SK-N-SH treated with all-trans-retinoic acid at 6 μM for 48 hours (cell line): Measurements from ENCODE around the gene ADAMTS2.

Experiments used
- ATAC-seq: fragments of 200-7000 bp; cut with Tn5 transposase; 3 replicates; pipeline ENCODE4 v1.9.1; 2020; ENCODE audit warnings: mild to moderate bottlenecking, moderate library complexity
- ARNTL ChIP-seq: fragments of 450-650 bp; formaldehyde crosslinking; IDR thresholded peaks from 2 replicates; pipeline ENCODE4 v1.5.0; 2020; ENCODE audit warnings: low read depth, mild to moderate bottlenecking, moderate library complexity, borderline replicate concordance
- BACH2 ChIP-seq: fragments of 250-450 bp; sonication (Bioruptor Pico); IDR thresholded peaks from 2 replicates; pipeline ENCODE4 v1.9.0; 2021; ENCODE audit warnings: mild to moderate bottlenecking, borderline replicate concordance
- CSDC2 ChIP-seq: fragments of 250-450 bp; sonication (Bioruptor Pico); IDR thresholded peaks from 2 replicates; pipeline ENCODE4 v1.5.0; 2020; ENCODE audit warnings: mild to moderate bottlenecking, moderate library complexity
- ESRRG ChIP-seq: fragments of 250-450 bp; sonication (Bioruptor Pico); IDR thresholded peaks from 2 replicates; pipeline ENCODE4 v1.6.1; 2021; ENCODE audit warnings: mild to moderate bottlenecking
- GLIS3 ChIP-seq: fragments of 250-450 bp; sonication (Bioruptor Pico); IDR thresholded peaks from 2 replicates; pipeline ENCODE4 v1.5.0; 2020; ENCODE audit warnings: mild to moderate bottlenecking, moderate library complexity
- ISL1 ChIP-seq: fragments of 250-450 bp; sonication (Bioruptor Pico); IDR thresholded peaks from 2 replicates; pipeline ENCODE4 v2.1.2; 2022; ENCODE audit warnings: mild to moderate bottlenecking, moderate library complexity
- OSR1 ChIP-seq: fragments of 250-450 bp; sonication (Bioruptor Pico); IDR thresholded peaks from 2 replicates; pipeline ENCODE4 v1.8.0; 2022; ENCODE audit warnings: moderate library complexity, mild to moderate bottlenecking, inconsistent platforms
- PPARA ChIP-seq: fragments of 250-450 bp; sonication (Bioruptor Pico); IDR thresholded peaks from 2 replicates; pipeline ENCODE4 v1.5.0; 2020; ENCODE audit warnings: mild to moderate bottlenecking, borderline replicate concordance
- TCF4 ChIP-seq: fragments of 250-450 bp; sonication (Bioruptor Pico); IDR thresholded peaks from 2 replicates; pipeline ENCODE4 v1.8.0; 2021; ENCODE audit warnings: mild to moderate bottlenecking, moderate library complexity, borderline replicate concordance
- TOX ChIP-seq: fragments of 250-450 bp; sonication (Bioruptor Pico); IDR thresholded peaks from 2 replicates; pipeline ENCODE4 v1.8.0; 2021; ENCODE audit warnings: mild to moderate bottlenecking, moderate library complexity, borderline replicate concordance
- ZC3H10 ChIP-seq: fragments of 250-450 bp; sonication (Bioruptor Pico); IDR thresholded peaks from 2 replicates; pipeline ENCODE4 v1.5.1; 2021; ENCODE audit warnings: mild to moderate bottlenecking, moderate library complexity
- ZFP3 ChIP-seq: fragments of 250-450 bp; sonication (Bioruptor Pico); IDR thresholded peaks from 2 replicates; pipeline ENCODE4 v1.5.0; 2020; ENCODE audit warnings: mild to moderate bottlenecking, moderate library complexity
- ZFP30 ChIP-seq: fragments of 450-650 bp; formaldehyde crosslinking; IDR thresholded peaks from 2 replicates; pipeline ENCODE4 v1.5.0; 2022; ENCODE audit warnings: mild to moderate bottlenecking, moderate library complexity
- ZNF565 ChIP-seq: fragments of 450-650 bp; formaldehyde crosslinking; conservative IDR thresholded peaks from 2 replicates; pipeline ENCODE4 v1.5.0; 2020; ENCODE audit warnings: low read depth, mild to moderate bottlenecking, moderate library complexity
- ZNF70 ChIP-seq: fragments of 450-650 bp; formaldehyde crosslinking; IDR thresholded peaks from 2 replicates; pipeline ENCODE4 v1.5.0; 2020; ENCODE audit warnings: mild to moderate bottlenecking, moderate library complexity
- ZNF8 ChIP-seq: fragments of 450-650 bp; formaldehyde crosslinking; IDR thresholded peaks from 2 replicates; pipeline ENCODE4 v1.5.0; 2020; ENCODE audit warnings: mild to moderate bottlenecking, moderate library complexity
- TF ChIP-seq, protein P1 (sequence below): fragments of 250-450 bp; sonication (Bioruptor Pico); IDR thresholded peaks from 2 replicates; pipeline ENCODE4 v1.5.1; 2021; ENCODE audit warnings: mild to moderate bottlenecking, moderate library complexity
- TF ChIP-seq, protein P2 (sequence below): fragments of 250-450 bp; sonication (Bioruptor Pico); IDR thresholded peaks from 2 replicates; pipeline ENCODE4 v1.8.0; 2021; ENCODE audit warnings: low read depth, mild to moderate bottlenecking, moderate library complexity, borderline replicate concordance
- TF ChIP-seq, protein P3 (sequence below): fragments of 250-450 bp; sonication (Bioruptor Pico); IDR thresholded peaks from 2 replicates; pipeline ENCODE4 v1.8.0; 2020; ENCODE audit warnings: mild to moderate bottlenecking, moderate library complexity, borderline replicate concordance
- TF ChIP-seq, protein P4 (sequence below): fragments of 250-450 bp; sonication (Bioruptor Pico); IDR thresholded peaks from 2 replicates; pipeline ENCODE4 v1.5.0; 2020; ENCODE audit warnings: mild to moderate bottlenecking, moderate library complexity

ADAMTS2 gene

DNA sequence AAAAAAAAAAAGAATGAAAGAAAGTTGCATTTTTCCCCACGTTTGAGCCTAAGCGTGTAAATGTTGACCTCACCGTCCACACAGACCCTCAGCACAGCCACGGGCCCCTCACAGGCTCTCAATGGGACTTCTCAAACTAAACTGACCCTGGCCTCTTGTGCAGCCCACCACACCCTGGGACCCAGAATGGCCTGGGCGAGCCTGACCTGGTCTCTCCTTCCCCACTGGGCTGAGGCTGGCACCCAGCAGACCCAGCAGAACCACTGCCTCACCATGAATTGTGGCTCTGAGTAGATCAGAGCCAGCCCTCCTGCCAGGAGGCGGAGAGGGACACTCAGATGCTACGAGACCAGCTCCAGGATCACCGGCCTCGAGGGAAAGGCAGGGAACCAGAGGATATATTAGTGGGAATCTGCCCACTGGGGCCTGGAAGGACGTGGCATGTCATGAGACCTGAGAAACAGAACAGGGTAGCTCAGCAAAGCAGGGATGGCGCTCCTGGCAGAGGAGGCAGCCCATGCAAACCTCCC lies 160.7 kb downstream of the ADAMTS2 start:
- no peak for TF ChIP-seq TCF4 (CRISPR knock-in tag)
- no peak for TF ChIP-seq BACH2
- TF ChIP-seq OSR1, result no peak
- TF ChIP-seq, protein P1, sequence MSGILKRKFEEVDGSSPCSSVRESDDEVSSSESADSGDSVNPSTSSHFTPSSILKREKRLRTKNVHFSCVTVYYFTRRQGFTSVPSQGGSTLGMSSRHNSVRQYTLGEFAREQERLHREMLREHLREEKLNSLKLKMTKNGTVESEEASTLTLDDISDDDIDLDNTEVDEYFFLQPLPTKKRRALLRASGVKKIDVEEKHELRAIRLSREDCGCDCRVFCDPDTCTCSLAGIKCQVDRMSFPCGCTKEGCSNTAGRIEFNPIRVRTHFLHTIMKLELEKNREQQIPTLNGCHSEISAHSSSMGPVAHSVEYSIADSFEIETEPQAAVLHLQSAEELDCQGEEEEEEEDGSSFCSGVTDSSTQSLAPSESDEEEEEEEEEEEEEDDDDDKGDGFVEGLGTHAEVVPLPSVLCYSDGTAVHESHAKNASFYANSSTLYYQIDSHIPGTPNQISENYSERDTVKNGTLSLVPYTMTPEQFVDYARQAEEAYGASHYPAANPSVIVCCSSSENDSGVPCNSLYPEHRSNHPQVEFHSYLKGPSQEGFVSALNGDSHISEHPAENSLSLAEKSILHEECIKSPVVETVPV, result no peak
- TF ChIP-seq ZNF565 (CRISPR knock-in tag), result no peak
- no peak for TF ChIP-seq TOX (CRISPR knock-in tag)
- TF ChIP-seq ZNF8 (CRISPR knock-in tag), result no peak
- TF ChIP-seq, protein P2, sequence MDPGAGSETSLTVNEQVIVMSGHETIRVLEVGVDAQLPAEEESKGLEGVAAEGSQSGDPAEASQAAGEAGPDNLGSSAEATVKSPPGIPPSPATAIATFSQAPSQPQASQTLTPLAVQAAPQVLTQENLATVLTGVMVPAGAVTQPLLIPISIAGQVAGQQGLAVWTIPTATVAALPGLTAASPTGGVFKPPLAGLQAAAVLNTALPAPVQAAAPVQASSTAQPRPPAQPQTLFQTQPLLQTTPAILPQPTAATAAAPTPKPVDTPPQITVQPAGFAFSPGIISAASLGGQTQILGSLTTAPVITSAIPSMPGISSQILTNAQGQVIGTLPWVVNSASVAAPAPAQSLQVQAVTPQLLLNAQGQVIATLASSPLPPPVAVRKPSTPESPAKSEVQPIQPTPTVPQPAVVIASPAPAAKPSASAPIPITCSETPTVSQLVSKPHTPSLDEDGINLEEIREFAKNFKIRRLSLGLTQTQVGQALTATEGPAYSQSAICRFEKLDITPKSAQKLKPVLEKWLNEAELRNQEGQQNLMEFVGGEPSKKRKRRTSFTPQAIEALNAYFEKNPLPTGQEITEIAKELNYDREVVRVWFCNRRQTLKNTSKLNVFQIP (CRISPR knock-in tag), result no peak
- no peak for ATAC-seq

DNA sequence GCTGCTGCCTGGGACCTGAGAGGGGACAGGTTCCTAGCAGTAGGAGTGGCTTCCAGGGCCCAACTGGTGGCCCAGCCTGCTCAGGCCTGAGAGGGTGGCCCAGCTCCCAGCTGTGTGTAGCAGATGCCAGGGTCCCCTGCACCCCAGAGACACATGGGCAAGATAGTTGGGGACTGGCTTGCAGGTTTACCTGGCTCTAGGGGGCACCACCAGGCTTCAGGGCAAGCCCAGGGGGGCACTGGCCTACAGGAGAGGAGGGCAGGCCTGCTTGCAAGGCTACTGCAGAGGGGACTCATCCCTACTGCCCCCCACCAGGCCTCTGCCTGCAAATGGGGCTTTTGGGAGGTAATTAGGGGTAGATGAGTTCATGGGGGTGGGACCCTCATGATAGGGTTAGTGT lies 161.8 kb downstream of the ADAMTS2 start:
- ATAC-seq, result no peak
- TF ChIP-seq TCF4 (CRISPR knock-in tag) (no peak), PPARA (CRISPR knock-in tag) (no peak), CSDC2 (no peak), OSR1 (no peak), ARNTL (no peak), ZNF8 (CRISPR knock-in tag) (no peak), GLIS3 (CRISPR knock-in tag) (no peak)
- TF ChIP-seq, protein P3, sequence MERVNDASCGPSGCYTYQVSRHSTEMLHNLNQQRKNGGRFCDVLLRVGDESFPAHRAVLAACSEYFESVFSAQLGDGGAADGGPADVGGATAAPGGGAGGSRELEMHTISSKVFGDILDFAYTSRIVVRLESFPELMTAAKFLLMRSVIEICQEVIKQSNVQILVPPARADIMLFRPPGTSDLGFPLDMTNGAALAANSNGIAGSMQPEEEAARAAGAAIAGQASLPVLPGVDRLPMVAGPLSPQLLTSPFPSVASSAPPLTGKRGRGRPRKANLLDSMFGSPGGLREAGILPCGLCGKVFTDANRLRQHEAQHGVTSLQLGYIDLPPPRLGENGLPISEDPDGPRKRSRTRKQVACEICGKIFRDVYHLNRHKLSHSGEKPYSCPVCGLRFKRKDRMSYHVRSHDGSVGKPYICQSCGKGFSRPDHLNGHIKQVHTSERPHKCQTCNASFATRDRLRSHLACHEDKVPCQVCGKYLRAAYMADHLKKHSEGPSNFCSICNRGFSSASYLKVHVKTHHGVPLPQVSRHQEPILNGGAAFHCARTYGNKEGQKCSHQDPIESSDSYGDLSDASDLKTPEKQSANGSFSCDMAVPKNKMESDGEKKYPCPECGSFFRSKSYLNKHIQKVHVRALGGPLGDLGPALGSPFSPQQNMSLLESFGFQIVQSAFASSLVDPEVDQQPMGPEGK (CRISPR knock-in tag), result no peak
- TF ChIP-seq, protein P4, sequence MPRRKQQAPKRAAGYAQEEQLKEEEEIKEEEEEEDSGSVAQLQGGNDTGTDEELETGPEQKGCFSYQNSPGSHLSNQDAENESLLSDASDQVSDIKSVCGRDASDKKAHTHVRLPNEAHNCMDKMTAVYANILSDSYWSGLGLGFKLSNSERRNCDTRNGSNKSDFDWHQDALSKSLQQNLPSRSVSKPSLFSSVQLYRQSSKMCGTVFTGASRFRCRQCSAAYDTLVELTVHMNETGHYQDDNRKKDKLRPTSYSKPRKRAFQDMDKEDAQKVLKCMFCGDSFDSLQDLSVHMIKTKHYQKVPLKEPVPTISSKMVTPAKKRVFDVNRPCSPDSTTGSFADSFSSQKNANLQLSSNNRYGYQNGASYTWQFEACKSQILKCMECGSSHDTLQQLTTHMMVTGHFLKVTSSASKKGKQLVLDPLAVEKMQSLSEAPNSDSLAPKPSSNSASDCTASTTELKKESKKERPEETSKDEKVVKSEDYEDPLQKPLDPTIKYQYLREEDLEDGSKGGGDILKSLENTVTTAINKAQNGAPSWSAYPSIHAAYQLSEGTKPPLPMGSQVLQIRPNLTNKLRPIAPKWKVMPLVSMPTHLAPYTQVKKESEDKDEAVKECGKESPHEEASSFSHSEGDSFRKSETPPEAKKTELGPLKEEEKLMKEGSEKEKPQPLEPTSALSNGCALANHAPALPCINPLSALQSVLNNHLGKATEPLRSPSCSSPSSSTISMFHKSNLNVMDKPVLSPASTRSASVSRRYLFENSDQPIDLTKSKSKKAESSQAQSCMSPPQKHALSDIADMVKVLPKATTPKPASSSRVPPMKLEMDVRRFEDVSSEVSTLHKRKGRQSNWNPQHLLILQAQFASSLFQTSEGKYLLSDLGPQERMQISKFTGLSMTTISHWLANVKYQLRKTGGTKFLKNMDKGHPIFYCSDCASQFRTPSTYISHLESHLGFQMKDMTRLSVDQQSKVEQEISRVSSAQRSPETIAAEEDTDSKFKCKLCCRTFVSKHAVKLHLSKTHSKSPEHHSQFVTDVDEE (CRISPR knock-in tag), result no peak
- TF ChIP-seq, protein P2 (CRISPR knock-in tag), result no peak

DNA sequence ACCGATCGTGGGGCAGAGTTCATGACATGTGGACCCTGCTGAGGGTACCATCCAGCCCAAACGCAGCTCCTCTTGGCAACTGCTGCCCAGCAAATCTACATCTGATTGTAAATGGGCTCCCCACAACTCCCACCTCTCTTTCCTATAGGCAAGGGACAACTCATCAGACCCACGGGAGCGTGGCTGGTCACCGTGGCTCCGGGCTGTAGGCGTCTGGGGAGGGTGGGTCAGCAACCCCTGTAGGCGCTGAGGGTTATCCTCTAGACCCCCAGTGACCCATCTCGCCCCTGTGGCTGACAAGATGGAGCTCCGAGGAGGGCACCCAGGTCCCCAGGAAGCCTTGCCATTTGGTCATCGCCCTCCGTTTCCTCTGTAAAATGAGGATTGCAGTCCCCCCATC lies 162.7 kb downstream of the ADAMTS2 start:
- no peak for ATAC-seq
- TF ChIP-seq ESRRG (CRISPR knock-in tag) (no peak), ZNF70 (no peak), ZNF565 (CRISPR knock-in tag) (no peak), ARNTL (no peak), ZNF8 (CRISPR knock-in tag) (no peak), PPARA (CRISPR knock-in tag) (no peak), ZC3H10 (no peak), ZFP30 (no peak), GLIS3 (CRISPR knock-in tag) (no peak), ZFP3 (no peak), ISL1 (CRISPR knock-in tag) (no peak), BACH2 (no peak)
- TF ChIP-seq, protein P3 (CRISPR knock-in tag), result no peak
- TF ChIP-seq, protein P2 (CRISPR knock-in tag), result no peak
- TF ChIP-seq, all 23 proteins: peak for 0
